Hematopoietic multipotent progenitor cell (in vitro differentiated cells): ENCODE results near the gene DNAH3. TPM values are rescaled to one million over a fixed set of nuclear protein-coding genes. Genes with fewer than 3 reads are reported as not detected.
"Not testable (repeated sequence)": the region's sequence is repeated elsewhere in the genome, so short reads cannot be mapped to it uniquely, and the experiment has no call there.

ENCODE experiments used
- DNase-seq, 3 donors: peaks; one replicate each; pipeline ENCODE4 v3.0.0-alpha.2; 2011 to 2015; ENCODE audit warnings: low read depth in 2 of 3, low spot score in 2 of 3
- total RNA-seq: library from RNA; depleted of rRNA; stranded (reverse); fragments of >200 nt; gene quantifications from one replicate; pipeline ENCODE4 v1.2.3, GENCODE V29; 2012

DNAH3 gene
- total RNA-seq, 1 donor = under 0.01 TPM

DNA sequence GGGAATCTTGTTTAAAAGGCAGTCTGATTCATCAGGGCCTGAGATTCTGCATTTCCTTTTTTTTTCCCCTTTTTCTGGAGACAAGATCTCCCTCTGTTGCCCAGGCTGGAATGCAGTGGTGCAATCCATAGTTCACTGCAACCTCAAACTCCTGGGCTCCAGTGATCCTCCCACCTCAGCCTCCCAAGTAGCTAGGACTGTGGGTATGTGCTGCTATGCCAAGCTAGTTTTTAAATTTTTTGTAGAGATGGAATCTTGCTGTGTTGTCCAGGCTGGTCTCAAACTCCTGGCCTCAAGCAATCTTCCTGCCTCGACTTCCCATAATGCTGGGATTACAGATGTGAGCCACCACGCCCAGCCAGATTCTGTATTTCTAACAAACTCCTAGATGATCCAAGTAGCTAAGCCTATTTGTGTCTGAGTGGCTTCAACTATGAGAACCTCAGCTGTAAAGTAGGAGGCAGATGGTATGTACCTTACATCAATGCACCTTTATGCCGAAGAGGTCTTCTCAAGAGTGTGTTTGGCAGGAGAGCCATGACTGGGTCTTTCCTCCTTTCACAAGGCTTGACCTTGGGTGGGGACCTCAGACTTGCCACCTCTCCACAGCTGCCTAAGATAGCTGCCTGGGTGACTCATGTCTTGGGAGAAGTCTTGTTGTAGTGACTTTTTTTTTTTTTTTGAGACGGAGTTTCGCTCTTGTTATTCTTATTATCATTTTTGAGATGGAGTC is 18.8 kb upstream of the DNAH3 start:
- DNase-seq = no peak

DNA sequence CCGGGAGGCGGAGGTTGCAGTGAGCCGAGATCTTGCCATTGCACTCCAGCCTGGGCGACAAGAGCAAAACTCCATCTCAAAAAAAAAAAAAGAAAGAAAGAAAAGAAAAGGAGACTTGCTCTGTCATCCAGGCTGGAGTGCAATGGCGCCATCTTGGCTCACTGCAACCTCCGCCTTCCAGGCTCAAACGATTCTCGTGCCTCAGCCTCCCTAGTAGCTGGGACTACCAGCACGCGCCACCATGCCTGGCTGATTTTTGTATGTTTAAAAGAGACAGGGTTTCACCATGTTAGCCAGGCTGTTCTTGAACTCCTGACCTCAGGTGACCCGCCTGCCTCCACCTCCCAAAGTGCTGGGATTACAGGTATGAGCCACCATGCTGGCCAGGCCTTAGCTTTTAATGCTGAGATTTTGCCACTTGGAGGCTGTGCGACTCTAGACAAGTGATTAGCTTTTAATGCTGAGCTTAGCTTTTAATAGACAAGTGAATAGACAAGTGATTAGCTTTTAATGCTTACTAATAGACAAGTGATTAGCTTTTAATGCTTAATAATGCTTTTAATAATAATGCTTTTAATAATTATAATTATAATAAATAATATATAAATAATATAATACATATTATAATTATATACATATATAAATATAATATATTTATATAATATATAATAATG is 17.4 kb upstream of the DNAH3 start:
- DNase-seq = no peak

DNA sequence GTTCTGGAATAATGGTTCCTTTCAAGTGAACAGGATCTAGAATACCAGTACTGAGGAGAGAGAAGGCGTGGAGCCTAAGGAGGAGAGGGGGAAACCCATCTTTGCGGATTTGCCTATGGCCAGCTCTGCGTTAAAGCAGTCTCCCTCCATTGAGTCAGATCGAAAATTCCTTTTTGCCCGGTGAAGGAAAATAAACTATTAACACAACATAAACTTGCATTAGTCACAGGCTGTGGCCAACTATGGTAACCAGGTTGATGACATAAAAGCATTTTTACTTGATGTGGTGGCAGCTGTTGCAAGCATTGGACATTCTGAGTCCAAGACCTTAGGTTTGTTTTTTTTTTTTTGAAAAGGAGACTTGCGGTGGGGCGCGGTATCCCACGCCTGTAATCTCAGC is 16.7 kb upstream of the DNAH3 start:
- DNase-seq = no peak

DNA sequence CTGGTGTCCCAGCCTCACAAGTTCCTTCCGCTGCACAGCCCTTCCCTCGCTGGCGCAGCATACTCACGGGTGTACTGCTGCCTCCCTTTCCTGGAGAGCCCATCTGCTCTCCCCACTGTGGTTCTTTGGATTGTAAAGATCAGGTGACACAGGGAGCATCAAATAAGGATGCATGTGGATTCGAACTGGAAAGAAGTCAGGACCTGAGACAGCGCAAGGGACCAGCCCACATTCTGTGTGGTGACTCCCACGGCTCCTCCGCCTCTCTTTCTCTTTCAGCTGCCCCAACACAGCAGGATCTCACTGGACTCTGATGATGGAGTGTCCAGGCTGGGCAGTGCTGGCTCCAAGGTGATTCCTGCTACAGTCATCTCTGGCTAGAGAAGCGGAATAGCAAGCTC is 15.9 kb upstream of the DNAH3 start:
- no peak for DNase-seq

DNA sequence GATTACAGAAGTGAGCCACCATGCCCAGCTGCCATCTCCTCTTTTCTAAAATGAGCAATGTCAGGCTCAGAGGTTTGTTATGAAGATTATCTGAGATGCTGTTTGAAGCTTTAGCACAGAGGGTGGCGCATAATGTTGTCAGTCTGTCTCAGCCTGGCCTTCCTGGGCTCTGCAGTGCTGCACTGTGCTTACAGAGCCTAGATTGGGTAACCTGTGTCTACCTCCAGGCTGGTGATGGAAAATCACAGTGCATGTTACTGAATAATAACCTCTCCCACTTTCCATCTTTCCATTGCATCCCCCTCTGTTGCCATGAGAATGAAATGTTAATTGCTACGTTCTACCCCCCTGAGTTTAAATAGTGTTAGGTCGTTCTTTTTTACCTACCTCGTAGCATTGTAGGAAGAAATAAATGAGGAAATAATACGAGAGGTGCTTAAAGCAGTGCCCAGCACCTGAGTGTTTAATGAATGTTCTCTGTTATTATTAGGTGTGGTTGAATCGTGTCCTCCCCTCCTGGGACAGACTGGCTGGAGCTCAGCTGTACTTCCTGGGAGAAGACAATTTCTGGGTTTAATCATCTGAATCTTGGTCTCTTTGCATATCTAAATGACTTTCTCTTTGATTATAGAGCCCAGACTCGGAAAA is 14.0 kb upstream of the DNAH3 start:
- DNase-seq = no peak

DNA sequence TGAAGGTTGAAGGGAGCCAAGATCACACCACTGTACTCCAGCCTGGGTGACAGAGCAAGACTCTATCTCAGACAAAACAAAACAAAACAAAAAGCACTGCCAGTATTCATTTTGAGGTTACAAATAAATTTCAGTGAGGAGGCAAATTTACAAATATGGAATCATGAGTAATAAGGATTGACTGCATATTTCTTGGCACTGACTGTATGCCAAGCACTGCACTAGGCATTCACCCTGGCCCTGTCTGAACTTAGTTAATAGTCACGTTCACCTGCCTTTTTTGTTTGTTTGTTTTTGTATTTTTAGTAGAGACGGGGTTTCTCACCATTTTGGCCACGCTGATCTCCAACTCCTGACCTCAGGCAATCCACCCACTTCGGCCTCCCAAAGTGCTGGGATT is 12.9 kb upstream of the DNAH3 start:
- no peak for DNase-seq

DNA sequence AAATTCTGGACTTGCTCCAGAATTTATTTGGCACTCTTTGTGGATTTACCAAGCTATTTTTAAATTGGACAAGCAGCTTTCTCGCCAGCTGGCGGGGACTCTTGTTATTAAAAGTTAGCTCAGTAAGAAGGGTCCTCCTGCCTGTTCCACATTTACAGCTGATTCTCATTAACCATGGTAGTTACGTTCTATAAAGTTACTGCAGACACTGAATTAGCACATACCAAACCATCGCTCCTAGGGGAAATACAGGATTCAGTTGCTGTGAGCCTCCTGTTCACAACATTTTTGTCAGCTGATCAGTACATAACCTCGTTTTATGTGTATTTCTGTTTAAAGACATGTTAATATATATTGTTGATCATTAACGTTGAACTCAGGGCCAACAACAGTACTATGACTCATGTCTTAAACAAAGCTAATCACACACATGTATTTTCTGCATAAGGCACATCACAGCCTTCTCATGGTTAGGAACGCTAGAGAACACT is 12.1 kb upstream of the DNAH3 start:
- DNase-seq = no peak

DNA sequence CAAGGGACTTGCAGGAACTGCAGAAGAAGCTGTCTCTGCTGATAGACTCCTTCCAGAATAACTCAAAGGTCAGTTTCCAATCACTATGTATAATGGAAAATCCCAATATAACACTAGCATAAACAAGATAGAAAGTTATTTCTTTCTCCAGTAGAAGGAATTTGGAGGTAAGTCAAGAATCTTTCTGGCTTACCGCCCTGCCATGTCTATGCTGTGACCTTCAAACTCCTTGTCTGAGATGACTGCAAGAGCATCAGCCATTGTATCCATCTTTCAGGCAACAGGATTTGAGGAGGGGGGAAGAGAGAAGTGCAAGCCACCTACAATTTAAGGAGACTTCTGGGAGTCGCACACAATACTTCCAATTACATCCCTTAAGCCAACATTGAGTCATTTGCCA is 10.6 kb upstream of the DNAH3 start:
- DNase-seq = no peak

DNA sequence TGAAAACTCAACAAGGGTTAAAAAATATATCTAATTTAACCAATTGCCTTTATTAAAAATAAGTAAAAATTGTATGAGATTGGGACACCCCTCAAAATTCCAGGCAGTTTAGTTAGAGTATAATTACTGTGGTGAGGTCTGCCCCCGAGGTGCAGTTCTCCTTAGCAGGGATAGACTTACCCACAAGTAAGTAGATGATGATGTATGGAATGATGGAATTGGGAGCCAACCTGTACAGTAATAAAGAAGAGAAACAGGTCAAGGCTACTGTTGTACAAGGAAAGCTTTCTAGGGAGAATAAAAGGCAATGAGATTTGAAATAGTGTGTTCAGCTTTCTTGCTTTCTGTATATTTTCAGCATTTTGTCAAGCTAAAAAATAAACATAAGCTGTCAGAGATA is 9.6 kb upstream of the DNAH3 start:
- DNase-seq = no peak

DNA sequence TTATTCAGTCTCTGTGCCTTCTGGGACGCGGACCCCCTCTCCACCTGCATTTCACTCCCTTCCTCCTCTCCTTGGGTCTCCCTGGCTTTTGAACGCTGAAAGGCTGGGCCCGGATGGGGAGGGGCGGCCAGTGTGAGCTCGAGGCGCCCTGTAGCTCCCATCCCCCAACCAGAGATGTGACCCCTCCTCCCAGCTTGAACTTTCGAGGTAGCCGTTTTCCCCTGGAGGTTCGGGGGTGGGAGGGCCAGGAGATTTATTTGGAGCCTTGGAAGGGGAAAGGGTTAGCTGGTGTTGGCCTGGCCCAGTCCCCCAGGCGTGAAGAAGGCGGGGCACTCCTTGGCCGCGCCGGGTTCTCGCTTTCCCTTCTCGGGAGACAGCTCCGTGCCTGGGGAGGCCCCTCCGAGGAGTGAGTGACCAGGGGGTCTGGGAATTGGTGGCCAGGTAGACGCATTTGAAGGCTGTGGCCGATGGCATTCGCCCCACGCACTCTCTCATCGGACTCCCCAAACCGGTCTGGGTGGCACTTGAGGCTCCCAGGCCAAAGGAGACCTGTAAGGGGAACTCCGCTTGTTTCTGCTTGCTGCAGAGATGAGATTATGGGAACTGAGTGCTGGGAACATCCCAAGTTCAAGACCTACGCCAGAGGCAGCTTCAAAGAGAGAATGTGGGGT is 8.8 kb upstream of the DNAH3 start:
- peak in 2 of 3 donors; percentile 17 to 21 for DNase-seq

DNA sequence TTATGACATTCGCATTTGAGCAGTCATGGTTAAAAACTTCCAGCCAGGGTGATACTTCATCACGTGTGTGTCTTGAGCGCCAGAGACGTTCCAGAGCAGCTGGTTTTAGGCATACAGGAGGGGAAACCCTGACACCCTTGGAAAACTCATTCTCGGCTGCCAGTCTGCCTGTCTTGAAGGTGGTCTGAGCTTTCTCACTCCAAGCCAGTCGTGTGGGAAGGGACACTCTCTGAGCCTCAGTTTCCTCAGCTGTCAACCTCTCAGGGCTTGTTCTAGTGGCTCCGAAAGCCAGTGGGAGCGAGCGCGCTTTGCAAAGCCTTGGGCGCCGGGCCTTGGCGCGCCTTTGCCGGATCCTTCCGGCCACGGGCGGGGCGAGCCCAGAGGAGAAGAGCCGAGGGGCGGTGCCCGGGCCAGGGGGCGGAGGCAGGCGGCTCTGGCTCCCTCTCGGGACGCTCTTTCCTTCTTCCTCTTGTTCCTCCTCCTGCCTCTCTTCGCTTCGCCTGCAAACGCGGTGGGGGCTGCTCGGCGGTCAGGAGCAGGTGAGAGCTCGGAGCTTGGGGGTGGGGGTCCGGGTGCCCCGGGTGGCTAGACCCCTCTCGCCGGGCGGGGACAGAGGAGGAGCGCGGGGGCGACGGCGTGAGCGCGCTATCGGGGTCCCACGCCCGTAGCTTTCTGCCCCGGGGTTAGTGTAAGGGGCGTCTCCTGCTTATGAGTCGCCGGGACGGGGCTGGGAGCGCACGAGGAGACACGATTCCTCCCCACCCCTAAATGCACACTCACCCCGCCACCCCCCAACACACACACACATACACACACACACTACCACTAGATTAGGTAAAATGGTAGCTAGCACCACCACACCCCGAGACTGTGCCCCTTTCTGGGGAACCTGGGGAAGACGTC is 7.8 kb upstream of the DNAH3 start, which contains the start of gene LDAF1:
TSS of gene LDAF1 (plus strand) at position 467 of the 903 bp plus-strand sequence. CDS start 2,509 bp downstream, outside the sequence.
- peak; percentile 38 to 74 (median 63) for DNase-seq

DNA sequence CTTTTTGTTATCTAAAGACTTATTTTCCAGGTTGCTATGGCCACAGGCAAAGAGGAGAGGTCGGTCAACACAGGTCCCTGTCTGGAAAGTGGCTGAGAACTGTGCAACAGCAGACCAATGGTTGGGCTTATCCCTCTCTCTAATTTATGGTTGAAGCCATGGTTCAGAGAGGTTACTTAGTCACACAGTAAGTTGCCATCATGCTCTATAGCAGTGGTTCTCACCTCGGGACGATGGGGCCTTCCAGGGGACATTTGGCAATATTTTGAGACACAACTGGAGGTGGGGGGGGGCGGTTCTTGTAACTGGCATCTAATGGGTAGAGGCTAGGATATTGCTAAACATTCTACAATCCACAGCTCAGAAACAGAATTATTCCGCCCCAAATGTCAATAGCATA is 7.0 kb upstream of the DNAH3 start:
- no peak for DNase-seq

DNA sequence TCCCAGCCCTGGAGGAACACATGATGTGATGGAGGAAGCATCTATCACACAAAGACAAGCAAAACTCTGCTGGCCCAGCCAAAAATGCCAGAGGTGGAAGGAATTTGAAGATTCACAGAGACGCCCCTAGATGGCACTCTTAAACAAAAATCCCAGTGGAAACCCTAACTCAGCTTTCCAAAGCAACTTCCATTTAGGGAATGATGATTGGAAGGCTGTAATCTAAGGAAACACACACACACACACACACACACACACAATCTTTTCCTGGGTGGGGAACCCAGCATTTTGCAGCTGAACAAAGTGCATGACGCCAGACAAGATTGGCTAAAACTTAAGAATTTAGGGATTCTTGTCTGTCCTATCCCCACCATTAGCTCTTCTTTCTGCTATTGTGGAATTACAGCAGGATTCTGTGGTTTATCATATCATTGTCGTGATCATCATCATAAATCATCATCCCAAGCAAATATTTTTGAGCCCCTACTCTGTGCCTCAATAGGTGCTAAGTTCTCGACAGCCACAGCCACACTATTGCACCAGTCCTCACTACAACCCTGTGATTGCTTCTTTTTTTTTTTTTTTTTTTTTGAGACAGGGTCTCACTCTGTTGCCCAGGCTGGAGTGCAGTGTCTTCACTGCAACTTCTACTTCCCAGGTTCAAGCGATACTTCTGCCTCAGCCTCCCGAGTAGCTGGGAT is 6.3 kb upstream of the DNAH3 start:
- DNase-seq = peak in 2 of 3 donors; percentile 10 to 15

DNA sequence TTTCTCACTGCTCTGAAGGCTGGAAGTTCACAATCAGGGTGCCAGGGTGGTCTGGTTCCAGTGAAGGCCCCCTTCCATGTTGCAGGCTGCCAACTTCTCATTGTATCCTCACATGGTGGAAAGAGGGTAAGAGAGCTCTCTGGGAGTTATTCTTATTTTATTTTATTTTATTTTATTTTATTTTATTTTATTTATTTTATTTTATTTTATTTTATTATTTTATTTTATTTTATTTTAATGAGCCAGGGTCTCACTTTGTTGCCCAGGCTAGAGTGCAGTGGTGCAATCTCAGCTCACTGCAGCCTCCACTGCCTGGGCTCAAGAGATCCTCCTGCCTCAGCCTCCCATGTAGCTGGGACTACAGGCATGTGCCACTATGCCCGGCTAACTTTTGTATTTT is 5.4 kb upstream of the DNAH3 start:
- not testable (repeated sequence) for DNase-seq

DNA sequence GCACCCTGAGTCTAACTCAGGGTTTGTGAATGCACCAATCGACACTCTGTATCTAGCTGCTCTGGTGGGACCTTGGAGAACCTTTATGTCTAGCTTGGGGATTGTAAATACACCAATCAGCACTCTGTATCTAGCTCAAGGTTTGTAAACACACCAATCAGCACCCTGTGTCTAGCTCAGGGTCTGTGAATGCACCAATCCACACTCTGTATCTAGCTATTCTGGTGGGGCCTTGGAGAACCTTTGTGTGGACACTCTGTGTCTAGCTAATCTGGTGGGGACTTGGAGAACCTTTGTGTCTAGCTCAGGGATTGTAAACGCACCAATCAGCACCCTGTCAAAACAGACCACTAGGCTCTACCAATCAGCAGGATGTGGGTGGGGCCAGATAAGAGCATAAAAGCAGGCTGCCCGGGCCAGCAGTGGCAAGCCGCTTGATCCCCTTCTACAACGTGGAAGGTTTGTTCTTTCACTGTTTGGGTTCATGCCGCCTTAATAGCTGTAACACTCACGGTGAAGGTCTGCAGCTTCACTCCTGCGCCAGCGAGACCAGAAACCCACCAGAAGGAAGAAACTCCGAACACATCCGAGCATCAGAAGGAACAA is 2.6 kb upstream of the DNAH3 start:
- not testable (repeated sequence) for DNase-seq

DNA sequence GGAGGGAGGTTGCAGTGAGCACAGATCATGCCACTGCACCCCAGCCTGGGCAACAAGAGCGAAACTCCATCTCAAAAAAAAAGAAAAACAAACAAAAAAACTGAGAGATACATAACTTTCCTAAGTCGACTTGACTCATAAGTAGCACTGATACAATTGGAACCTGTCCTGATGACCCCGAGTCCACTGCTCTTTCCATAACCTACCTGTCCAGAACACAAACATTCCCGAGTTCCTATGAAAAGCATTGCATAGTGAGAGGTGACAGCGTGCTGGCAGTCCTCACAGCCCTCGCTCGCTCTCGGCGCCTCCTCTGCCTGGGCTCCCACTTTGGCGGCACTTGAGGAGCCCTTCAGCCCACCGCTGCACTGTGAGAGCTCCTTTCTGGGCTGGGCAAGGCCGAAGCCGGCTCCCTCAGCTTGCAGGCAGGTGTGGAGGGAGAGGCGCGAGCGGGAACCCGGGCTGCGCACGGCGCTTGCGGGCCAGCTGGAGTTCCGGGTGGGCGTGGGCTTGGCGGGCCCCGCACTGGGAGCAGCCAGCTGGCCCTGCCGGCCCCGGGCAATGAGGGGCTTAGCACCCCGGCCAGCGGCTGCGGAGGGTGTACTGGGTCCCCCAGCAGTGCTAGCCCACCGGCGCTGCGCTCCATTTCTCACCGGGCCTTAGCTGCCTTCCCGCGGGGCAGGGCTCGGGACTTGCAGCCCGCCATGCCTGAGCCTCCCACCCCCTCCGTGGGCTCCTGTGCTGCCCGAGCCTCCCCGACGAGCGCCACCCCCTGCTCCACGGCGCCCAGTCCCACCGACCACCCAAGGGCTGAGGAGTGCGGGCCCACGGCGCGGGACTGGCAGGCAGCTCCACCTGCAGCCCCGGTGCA is 1.7 kb upstream of the DNAH3 start:
- DNase-seq = not testable (repeated sequence)

DNA sequence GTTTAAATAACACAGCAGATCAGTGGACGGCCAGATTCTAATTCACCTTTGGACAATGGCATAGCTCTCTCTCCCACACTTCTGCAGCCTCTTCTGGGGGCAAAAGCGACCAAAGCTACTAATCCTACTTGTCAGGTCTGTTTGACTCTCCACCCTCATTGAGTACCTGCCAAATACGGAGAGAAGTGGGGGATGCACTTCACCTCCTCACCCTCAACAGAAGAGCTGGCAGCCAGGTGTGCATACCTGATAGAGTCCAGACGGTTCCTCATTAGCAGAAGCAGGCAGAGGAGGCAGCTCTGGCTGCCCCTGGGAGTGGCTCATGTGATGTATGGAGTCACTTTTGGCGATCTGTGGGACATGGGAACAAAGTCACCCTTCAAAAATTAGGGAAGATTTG is 4.9 kb downstream of the DNAH3 start:
- DNase-seq = no peak

DNA sequence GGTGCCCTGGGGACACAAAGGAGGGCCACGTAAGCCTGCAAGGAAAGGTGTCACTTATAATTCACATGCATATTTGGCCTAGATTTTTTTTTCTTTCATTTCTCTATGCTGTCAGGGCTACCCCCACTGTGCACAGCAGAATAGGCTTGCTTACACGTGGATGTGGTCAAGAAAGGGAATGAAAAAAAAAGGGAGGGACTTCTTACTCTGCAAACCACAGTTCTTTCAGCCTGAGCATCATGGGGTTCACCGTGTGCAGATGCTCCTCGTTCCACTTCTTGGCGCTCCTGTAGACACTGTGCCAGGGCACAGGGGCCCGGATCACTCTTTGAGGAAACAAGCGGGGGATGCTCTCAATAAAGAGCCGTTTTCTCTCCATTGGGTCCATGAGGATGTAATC is 16.6 kb downstream of the DNAH3 start:
- no peak for DNase-seq
